Measurements from ENCODE around the gene CCDC6. TPM values are rescaled to one million over a fixed set of nuclear protein-coding genes. Genes with fewer than 3 reads are reported as not detected.

CCDC6 gene
- total RNA-seq, 1 experiment from 2014 or later: 54.9 TPM

DNA sequence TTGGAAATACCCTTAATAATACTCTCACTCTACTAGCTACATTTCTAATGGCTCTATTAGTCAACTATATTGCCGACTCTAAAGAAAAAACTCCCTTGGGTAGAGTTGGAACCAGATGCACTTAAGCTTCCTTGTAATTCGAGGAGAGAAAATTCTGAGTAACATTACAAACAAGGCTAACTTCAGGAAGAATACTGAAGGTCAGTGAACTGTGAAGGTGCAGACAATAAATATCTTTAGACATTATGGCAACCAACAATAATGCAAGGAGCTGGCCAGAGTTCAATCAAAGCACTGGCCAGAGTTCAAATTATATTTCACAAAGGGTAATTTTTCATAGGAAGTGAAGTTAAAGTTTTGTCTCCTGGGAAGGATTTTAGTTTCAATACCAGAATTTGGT, 112.4 kb downstream of the CCDC6 start:
- Histone ChIP-seq H3K4me3 (replicated peaks in 1 of 2; ENCODE audit: low read depth in 1 of 2, low read length in 2 of 2) (no peak overlapping the region), H3K9me2 (ENCODE audit: insufficient read depth) (no peaks in the 10 kb centered on the region), H3K36me3 (ENCODE audit: control insufficient read depth in 1 of 2, insufficient read depth in 2 of 2, low read length in 2 of 2) (peaks cover 7 to 14% of the 10 kb centered on the region in 2 experiments; a peak in 3 of 4 replicates), H3K4me1 (ENCODE audit: control insufficient read depth in 1 of 2, insufficient read depth in 2 of 2, low read length in 2 of 2) (no peaks in the 10 kb centered on the region), H3K9me3 (ENCODE audit: control insufficient read depth in 1 of 2, insufficient read depth in 1 of 2, low read depth in 1 of 2, low read length in 2 of 2) (no peaks in the 10 kb centered on the region), H4K20me1 (ENCODE audit: insufficient read depth) (no peaks in the 10 kb centered on the region; the same call in 1 of the 2 replicates), H3K27me3 (ENCODE audit: insufficient read depth, low read length) (no peaks in the 10 kb centered on the region), H3K9ac (ENCODE audit: low read length) (no peak overlapping the region), H2AFZ (ENCODE audit: low read depth, low read length, poor library complexity, severe bottlenecking) (no peak overlapping the region), H3K4me2 (ENCODE audit: low read length) (no peak overlapping the region), H3K79me2 (ENCODE audit: insufficient read depth, low read length) (no peaks in the 10 kb centered on the region), H3K27ac (ENCODE audit: low read depth, low read length) (no peak overlapping the region)
- ATAC-seq: no peak
- intact Hi-C loops (cut with micrococcal nuclease): no loop called here
- ChIA-PET RAD21 (ENCODE audit: low non-redundant PET in 1 of 2, low total read pairs in 2 of 2, uncharacterized antibody in 2 of 2, unreplicated experiment in 2 of 2) (no interaction called here), POLR2A (no interaction called here), CTCF (interaction anchor here (1.0 kb wide), 1 partner anchor 168 kb away, joined by 3 read pairs; no protein-coding TSS in a partner anchor)
- no TSS peak for BruUV-seq (replicated peaks)
- TF ChIP-seq, protein P1, sequence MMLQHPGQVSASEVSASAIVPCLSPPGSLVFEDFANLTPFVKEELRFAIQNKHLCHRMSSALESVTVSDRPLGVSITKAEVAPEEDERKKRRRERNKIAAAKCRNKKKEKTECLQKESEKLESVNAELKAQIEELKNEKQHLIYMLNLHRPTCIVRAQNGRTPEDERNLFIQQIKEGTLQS (IDR thresholded peaks at IDR 0.05): no peak
- TF ChIP-seq CEBPB (IDR thresholded peaks at IDR 0.05; ENCODE audit: low read depth) (no peak), TCF7L2 (IDR thresholded peaks at IDR 0.05; ENCODE audit: borderline replicate concordance, extremely low read depth, insufficient read depth, insufficient read length) (no peak), FOSL1 (IDR thresholded peaks at IDR 0.05; ENCODE audit: low read depth) (no peak), SP1 (IDR thresholded peaks at IDR 0.05; ENCODE audit: low read depth) (no peak), POLR2AphosphoS5 (IDR thresholded peaks at IDR 0.05; ENCODE audit: low read depth, low read length) (no peak)
- no peak for DNase-seq (ENCODE audit: low read depth, low spot score)

DNA sequence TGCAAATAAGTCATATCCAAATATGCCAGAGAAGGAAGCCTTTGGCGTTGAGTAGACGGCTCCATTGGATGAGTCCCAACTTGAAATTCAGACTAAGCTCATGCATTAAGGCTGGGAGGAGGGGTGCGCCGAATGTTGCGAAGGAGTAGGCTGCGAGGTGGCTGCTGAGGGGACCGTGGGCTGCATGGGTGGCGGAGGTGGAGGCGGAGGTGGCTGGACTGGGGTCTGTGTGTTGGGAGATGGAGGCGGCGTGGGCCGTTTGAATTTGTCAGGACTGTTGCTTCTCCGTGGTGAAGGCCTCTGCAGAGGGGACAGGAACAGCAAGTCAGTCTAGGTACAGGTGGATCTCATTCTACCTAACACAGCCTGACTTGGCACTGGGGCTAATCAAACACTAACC, 113.5 kb downstream of the CCDC6 start:
- Histone ChIP-seq H3K4me2 (ENCODE audit: low read length) (no peak overlapping the region), H3K9me3 (ENCODE audit: control insufficient read depth in 1 of 2, insufficient read depth in 1 of 2, low read depth in 1 of 2, low read length in 2 of 2) (no peaks in the 10 kb centered on the region), H4K20me1 (ENCODE audit: insufficient read depth) (no peaks in the 10 kb centered on the region; the same call in 1 of the 2 replicates), H3K27me3 (ENCODE audit: insufficient read depth, low read length) (no peaks in the 10 kb centered on the region), H3K4me1 (ENCODE audit: control insufficient read depth in 1 of 2, insufficient read depth in 2 of 2, low read length in 2 of 2) (no peaks in the 10 kb centered on the region), H2AFZ (ENCODE audit: low read depth, low read length, poor library complexity, severe bottlenecking) (no peak overlapping the region), H3K9me2 (ENCODE audit: insufficient read depth) (no peaks in the 10 kb centered on the region), H3K79me2 (ENCODE audit: insufficient read depth, low read length) (no peaks in the 10 kb centered on the region), H3K27ac (ENCODE audit: low read depth, low read length) (no peak overlapping the region), H3K4me3 (replicated peaks in 1 of 2; ENCODE audit: low read depth in 1 of 2, low read length in 2 of 2) (no peak overlapping the region), H3K9ac (ENCODE audit: low read length) (no peak overlapping the region), H3K36me3 (ENCODE audit: control insufficient read depth in 1 of 2, insufficient read depth in 2 of 2, low read length in 2 of 2) (peaks cover 4 to 14% of the 10 kb centered on the region in 2 experiments; a peak in 2 of 4 replicates)
- ChIA-PET CTCF (interaction anchor here (0.6 to 1.0 kb wide), 2 partner anchors 167 to 307 kb away, joined by 3 read pairs; no protein-coding TSS in a partner anchor), RAD21 (ENCODE audit: low non-redundant PET in 1 of 2, low total read pairs in 2 of 2, uncharacterized antibody in 2 of 2, unreplicated experiment in 2 of 2) (no interaction called here), POLR2A (no interaction called here)
- ATAC-seq: no peak
- no TSS peak for BruUV-seq (replicated peaks)
- no peak for DNase-seq (ENCODE audit: low read depth, low spot score)
- intact Hi-C loops (cut with micrococcal nuclease): no loop called here
- no peak for TF ChIP-seq YY1 (IDR thresholded peaks at IDR 0.05; ENCODE audit: extremely low read depth, insufficient replicate concordance, low read depth, low read length)
- TF ChIP-seq POLR2AphosphoS5 (IDR thresholded peaks at IDR 0.05; ENCODE audit: low read depth, low read length): no peak
- TF ChIP-seq ZFX (IDR thresholded peaks at IDR 0.05): no peak
- TF ChIP-seq SRF (IDR thresholded peaks at IDR 0.05; ENCODE audit: low read depth): no peak
- TF ChIP-seq, protein P2, sequence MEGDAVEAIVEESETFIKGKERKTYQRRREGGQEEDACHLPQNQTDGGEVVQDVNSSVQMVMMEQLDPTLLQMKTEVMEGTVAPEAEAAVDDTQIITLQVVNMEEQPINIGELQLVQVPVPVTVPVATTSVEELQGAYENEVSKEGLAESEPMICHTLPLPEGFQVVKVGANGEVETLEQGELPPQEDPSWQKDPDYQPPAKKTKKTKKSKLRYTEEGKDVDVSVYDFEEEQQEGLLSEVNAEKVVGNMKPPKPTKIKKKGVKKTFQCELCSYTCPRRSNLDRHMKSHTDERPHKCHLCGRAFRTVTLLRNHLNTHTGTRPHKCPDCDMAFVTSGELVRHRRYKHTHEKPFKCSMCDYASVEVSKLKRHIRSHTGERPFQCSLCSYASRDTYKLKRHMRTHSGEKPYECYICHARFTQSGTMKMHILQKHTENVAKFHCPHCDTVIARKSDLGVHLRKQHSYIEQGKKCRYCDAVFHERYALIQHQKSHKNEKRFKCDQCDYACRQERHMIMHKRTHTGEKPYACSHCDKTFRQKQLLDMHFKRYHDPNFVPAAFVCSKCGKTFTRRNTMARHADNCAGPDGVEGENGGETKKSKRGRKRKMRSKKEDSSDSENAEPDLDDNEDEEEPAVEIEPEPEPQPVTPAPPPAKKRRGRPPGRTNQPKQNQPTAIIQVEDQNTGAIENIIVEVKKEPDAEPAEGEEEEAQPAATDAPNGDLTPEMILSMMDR (IDR thresholded peaks at IDR 0.05 in 2 of 3, conservative IDR thresholded peaks at IDR 0.05 in 1 of 3; ENCODE audit: borderline replicate concordance in 1 of 3, insufficient read depth in 1 of 3, low read depth in 2 of 3, low read length in 2 of 3): no peak
- no peak for TF ChIP-seq TCF7L2 (IDR thresholded peaks at IDR 0.05; ENCODE audit: borderline replicate concordance, extremely low read depth, insufficient read depth, insufficient read length)
- TF ChIP-seq, protein P3, sequence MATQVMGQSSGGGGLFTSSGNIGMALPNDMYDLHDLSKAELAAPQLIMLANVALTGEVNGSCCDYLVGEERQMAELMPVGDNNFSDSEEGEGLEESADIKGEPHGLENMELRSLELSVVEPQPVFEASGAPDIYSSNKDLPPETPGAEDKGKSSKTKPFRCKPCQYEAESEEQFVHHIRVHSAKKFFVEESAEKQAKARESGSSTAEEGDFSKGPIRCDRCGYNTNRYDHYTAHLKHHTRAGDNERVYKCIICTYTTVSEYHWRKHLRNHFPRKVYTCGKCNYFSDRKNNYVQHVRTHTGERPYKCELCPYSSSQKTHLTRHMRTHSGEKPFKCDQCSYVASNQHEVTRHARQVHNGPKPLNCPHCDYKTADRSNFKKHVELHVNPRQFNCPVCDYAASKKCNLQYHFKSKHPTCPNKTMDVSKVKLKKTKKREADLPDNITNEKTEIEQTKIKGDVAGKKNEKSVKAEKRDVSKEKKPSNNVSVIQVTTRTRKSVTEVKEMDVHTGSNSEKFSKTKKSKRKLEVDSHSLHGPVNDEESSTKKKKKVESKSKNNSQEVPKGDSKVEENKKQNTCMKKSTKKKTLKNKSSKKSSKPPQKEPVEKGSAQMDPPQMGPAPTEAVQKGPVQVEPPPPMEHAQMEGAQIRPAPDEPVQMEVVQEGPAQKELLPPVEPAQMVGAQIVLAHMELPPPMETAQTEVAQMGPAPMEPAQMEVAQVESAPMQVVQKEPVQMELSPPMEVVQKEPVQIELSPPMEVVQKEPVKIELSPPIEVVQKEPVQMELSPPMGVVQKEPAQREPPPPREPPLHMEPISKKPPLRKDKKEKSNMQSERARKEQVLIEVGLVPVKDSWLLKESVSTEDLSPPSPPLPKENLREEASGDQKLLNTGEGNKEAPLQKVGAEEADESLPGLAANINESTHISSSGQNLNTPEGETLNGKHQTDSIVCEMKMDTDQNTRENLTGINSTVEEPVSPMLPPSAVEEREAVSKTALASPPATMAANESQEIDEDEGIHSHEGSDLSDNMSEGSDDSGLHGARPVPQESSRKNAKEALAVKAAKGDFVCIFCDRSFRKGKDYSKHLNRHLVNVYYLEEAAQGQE (IDR thresholded peaks at IDR 0.05; ENCODE audit: low read depth): no peak
- TF ChIP-seq, protein P4, sequence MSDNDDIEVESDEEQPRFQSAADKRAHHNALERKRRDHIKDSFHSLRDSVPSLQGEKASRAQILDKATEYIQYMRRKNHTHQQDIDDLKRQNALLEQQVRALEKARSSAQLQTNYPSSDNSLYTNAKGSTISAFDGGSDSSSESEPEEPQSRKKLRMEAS (IDR thresholded peaks at IDR 0.05): no peak
